ENCODE results near the gene SLC10A4. TPM values are rescaled to one million over a fixed set of nuclear protein-coding genes. Genes with fewer than 3 reads are reported as not detected.
"Not testable (repeated sequence)": the region's sequence is repeated elsewhere in the genome, so short reads cannot be mapped to it uniquely, and the experiment has no call there.

SLC10A4 gene
- total RNA-seq, 2 donors from 2014 or later = 0.35 TPM; not detected in 1

- H3K27me3 ChIP-seq = no peaks in the 10 kb centered on the region
- no peaks in the 10 kb centered on the region for H3K4me1 ChIP-seq
- H3K9me3 ChIP-seq = no peaks in the 10 kb centered on the region
- intact Hi-C loops (cut with DNase I) = loop anchor here (10.0 kb wide), 1 partner anchor 518 kb away; no protein-coding TSS in a partner anchor
- H3K36me3 ChIP-seq = no peaks in the 10 kb centered on the region
- no peak for DNase-seq
- H3K9ac ChIP-seq (ENCODE audit: low read depth in 2 of 2, low read length in 2 of 2) = no peak overlapping the region
- TF ChIP-seq CTCF (IDR thresholded peaks at IDR 0.05) = no peak
- no peak overlapping the region for H3K4me3 ChIP-seq
- no peak overlapping the region for H3K27ac ChIP-seq
Observed at GRCh38 chr4:48446642-48447041, 36.5 kb upstream of the SLC10A4 start.

GRCh38 chr4:48449151-48449550 is 34.0 kb upstream of the SLC10A4 start:
- intact Hi-C loops (cut with DNase I) = loop anchor here (10.0 kb wide), 1 partner anchor 516 kb away; no protein-coding TSS in a partner anchor
- no peak for TF ChIP-seq CTCF (IDR thresholded peaks at IDR 0.05)
- no peak for DNase-seq

GRCh38 chr4:48450740-48451139 is 32.4 kb upstream of the SLC10A4 start:
- Histone ChIP-seq H3K4me3 (no peak overlapping the region), H3K9ac (ENCODE audit: low read depth in 2 of 2, low read length in 2 of 2) (no peak overlapping the region), H3K27me3 (no peaks in the 10 kb centered on the region), H3K9me3 (no peaks in the 10 kb centered on the region), H3K36me3 (no peaks in the 10 kb centered on the region), H3K27ac (no peak overlapping the region), H3K4me1 (no peaks in the 10 kb centered on the region)
- no peak for TF ChIP-seq CTCF (IDR thresholded peaks at IDR 0.05)
- no peak for DNase-seq
- intact Hi-C loops (cut with DNase I) = no loop called here

More at GRCh38 chr4:48449151-48449550, 34.0 kb upstream of the SLC10A4 start:
- Histone ChIP-seq H3K4me3 (no peak overlapping the region), H3K36me3 (no peaks in the 10 kb centered on the region), H3K4me1 (no peaks in the 10 kb centered on the region), H3K27me3 (no peaks in the 10 kb centered on the region), H3K9me3 (no peaks in the 10 kb centered on the region), H3K9ac (ENCODE audit: low read depth in 2 of 2, low read length in 2 of 2) (no peak overlapping the region), H3K27ac (no peak overlapping the region)

GRCh38 chr4:48451656-48452055 is 31.5 kb upstream of the SLC10A4 start:
- H3K4me1 ChIP-seq; H3K36me3 ChIP-seq; H3K4me3 ChIP-seq; H3K9ac ChIP-seq (ENCODE audit: low read depth in 2 of 2, low read length in 2 of 2); intact Hi-C loops (cut with DNase I); H3K27me3 ChIP-seq; DNase-seq; H3K9me3 ChIP-seq; H3K27ac ChIP-seq: not testable (repeated sequence)

- intact Hi-C loops (cut with DNase I) = no loop called here
- no peaks in the 10 kb centered on the region for H3K4me1 ChIP-seq
- H3K36me3 ChIP-seq = no peaks in the 10 kb centered on the region
- no peak for DNase-seq
- no peak overlapping the region for H3K4me3 ChIP-seq
- H3K27ac ChIP-seq = no peak overlapping the region
- no peaks in the 10 kb centered on the region for H3K9me3 ChIP-seq
- no peak overlapping the region for H3K9ac ChIP-seq (ENCODE audit: low read depth in 2 of 2, low read length in 2 of 2)
- no peak for TF ChIP-seq CTCF (IDR thresholded peaks at IDR 0.05)
- no peaks in the 10 kb centered on the region for H3K27me3 ChIP-seq
Observed at GRCh38 chr4:48454591-48454990, 28.6 kb upstream of the SLC10A4 start.

- H3K36me3 ChIP-seq = no peaks in the 10 kb centered on the region
- no peak overlapping the region for H3K4me3 ChIP-seq
Observed at GRCh38 chr4:48461000-48461399, 22.1 kb upstream of the SLC10A4 start.

More at GRCh38 chr4:48461000-48461399, 22.1 kb upstream of the SLC10A4 start:
- DNase-seq = no peak
- no peaks in the 10 kb centered on the region for H3K9me3 ChIP-seq
- no peaks in the 10 kb centered on the region for H3K27me3 ChIP-seq
- intact Hi-C loops (cut with DNase I) = no loop called here
- H3K9ac ChIP-seq (ENCODE audit: low read depth in 2 of 2, low read length in 2 of 2) = no peak overlapping the region
- no peak for TF ChIP-seq CTCF (IDR thresholded peaks at IDR 0.05)
- no peak overlapping the region for H3K27ac ChIP-seq
- H3K4me1 ChIP-seq = no peaks in the 10 kb centered on the region

Data from colonic mucosa (tissue), 4 donors.